HG02642 (cell line): ENCODE results near the gene EGFLAM.

Source experiments
- ATAC-seq: cut with Tn5 transposase; IDR thresholded peaks from one replicate; pipeline ENCODE4 v1.9.1; 2021; ENCODE audit warnings: mild to moderate bottlenecking; ENCODE audit not compliant: unreplicated experiment, poor library complexity

EGFLAM gene

GRCh38 chr5:38509185-38509584 is 250.8 kb downstream of the EGFLAM start:
- no peak for ATAC-seq
